ENCODE results near the gene ETV7. TPM values are rescaled to one million over a fixed set of nuclear protein-coding genes. Genes with fewer than 3 reads are reported as not detected.

The ETV7 gene
- total RNA-seq, 4 donors from 2014 or later, result 14.3 to 30.0 (median 15.0) TPM

GRCh38 chr6:36324715-36325114, 62.8 kb downstream of the ETV7 start:
- no peak overlapping the region for H3K4me3 ChIP-seq (ENCODE audit: low read depth, poor library complexity, severe bottlenecking)
- no peak for DNase-seq (ENCODE audit: low spot score in 2 of 2)
- TF ChIP-seq, protein P1, sequence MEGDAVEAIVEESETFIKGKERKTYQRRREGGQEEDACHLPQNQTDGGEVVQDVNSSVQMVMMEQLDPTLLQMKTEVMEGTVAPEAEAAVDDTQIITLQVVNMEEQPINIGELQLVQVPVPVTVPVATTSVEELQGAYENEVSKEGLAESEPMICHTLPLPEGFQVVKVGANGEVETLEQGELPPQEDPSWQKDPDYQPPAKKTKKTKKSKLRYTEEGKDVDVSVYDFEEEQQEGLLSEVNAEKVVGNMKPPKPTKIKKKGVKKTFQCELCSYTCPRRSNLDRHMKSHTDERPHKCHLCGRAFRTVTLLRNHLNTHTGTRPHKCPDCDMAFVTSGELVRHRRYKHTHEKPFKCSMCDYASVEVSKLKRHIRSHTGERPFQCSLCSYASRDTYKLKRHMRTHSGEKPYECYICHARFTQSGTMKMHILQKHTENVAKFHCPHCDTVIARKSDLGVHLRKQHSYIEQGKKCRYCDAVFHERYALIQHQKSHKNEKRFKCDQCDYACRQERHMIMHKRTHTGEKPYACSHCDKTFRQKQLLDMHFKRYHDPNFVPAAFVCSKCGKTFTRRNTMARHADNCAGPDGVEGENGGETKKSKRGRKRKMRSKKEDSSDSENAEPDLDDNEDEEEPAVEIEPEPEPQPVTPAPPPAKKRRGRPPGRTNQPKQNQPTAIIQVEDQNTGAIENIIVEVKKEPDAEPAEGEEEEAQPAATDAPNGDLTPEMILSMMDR (IDR thresholded peaks at IDR 0.05), result no peak
- TF ChIP-seq POLR2A (IDR thresholded peaks at IDR 0.05), result no peak
- intact Hi-C loops (cut with DNase I; ENCODE audit: low total_unique reads), result no loop called here
- 88 to 91% methylated on average over 4 of the region's 4 CpGs for WGBS, 2 donors

- DNase-seq (ENCODE audit: low spot score in 2 of 2), result no peak
- intact Hi-C loops (cut with DNase I; ENCODE audit: low total_unique reads), result no loop called here
- 83 to 85% methylated on average over 6 of the region's 6 CpGs for WGBS, 2 donors
- TF ChIP-seq POLR2A (IDR thresholded peaks at IDR 0.05), result no peak
- TF ChIP-seq, protein P1 (IDR thresholded peaks at IDR 0.05), result no peak
- H3K4me3 ChIP-seq (ENCODE audit: low read depth, poor library complexity, severe bottlenecking), result no peak overlapping the region
Measured at GRCh38 chr6:36324191-36324590, 63.3 kb downstream of the ETV7 start.

- TF ChIP-seq, protein P1 (IDR thresholded peaks at IDR 0.05), result no peak
- H3K4me3 ChIP-seq (ENCODE audit: low read depth, poor library complexity, severe bottlenecking), result no peak overlapping the region
- 71 to 76% methylated on average over 7 to 8 of the region's 8 CpGs for WGBS, 2 donors
- no peak for DNase-seq (ENCODE audit: low spot score in 2 of 2)
- intact Hi-C loops (cut with DNase I; ENCODE audit: low total_unique reads), result no loop called here
Measured at GRCh38 chr6:36323062-36323461, 64.4 kb downstream of the ETV7 start.

- intact Hi-C loops (cut with DNase I; ENCODE audit: low total_unique reads), result no loop called here
- TF ChIP-seq POLR2A (IDR thresholded peaks at IDR 0.05), result no peak
- TF ChIP-seq, protein P1 (IDR thresholded peaks at IDR 0.05), result no peak
- WGBS, 2 donors, result 87 to 93% methylated on average over 3 of the region's 3 CpGs
- H3K4me3 ChIP-seq (ENCODE audit: low read depth, poor library complexity, severe bottlenecking), result no peak overlapping the region
- no peak for DNase-seq (ENCODE audit: low spot score in 2 of 2)
Measured at GRCh38 chr6:36322591-36322990, 64.9 kb downstream of the ETV7 start.

DNA sequence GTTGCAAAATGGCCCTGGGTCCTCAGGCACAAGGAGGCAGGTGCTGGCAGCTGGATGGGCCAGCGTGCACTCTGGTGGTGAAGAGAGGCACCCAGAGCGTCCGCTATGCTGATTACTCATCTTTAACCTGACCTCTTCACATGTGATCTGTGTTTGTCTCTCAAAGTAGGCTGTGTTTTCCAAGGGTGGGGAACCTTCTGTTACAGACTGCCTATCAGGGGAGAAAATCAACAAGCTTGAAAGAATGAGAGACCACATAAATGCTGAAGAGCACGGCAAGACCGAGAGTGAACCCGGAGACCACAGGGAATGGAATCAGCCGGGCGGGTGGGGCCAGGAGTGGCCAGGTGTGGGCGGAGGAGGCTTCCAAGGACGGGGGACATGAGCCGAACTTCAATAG, 67.0 kb downstream of the ETV7 start:
- intact Hi-C loops (cut with DNase I; ENCODE audit: low total_unique reads), result no loop called here
- no peak for DNase-seq (ENCODE audit: low spot score in 2 of 2)
- H3K4me3 ChIP-seq (ENCODE audit: low read depth, poor library complexity, severe bottlenecking), result no peak overlapping the region
- WGBS, 2 donors, result 84% methylated on average over 11 of the region's 11 CpGs
- TF ChIP-seq POLR2A (IDR thresholded peaks at IDR 0.05), result no peak
- TF ChIP-seq, protein P1 (IDR thresholded peaks at IDR 0.05), result no peak

DNA sequence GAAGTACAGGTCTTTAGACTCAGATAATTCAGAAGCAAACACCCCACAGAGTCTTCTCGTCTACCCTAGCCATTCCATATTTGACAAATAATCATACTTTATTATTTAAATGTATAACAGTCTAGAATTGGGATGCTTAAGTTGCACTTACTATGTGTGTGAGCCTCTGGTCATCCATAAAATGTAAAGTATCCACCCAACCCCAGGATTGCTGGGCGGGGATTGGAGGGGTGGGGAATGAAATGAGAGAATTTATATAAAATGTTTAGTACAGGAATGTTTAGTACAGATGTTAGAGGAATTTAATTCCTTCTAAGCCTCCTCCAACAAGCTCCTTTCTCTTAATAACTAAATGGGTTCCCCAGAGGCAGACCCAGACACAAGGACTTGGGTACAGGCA, 67.6 kb downstream of the ETV7 start:
- no peak for DNase-seq (ENCODE audit: low spot score in 2 of 2)
- no peak for TF ChIP-seq POLR2A (IDR thresholded peaks at IDR 0.05)
- TF ChIP-seq, protein P1 (IDR thresholded peaks at IDR 0.05), result no peak
- H3K4me3 ChIP-seq (ENCODE audit: low read depth, poor library complexity, severe bottlenecking), result no peak overlapping the region
- WGBS, 2 donors, result 83 to 87% methylated on average over 2 of the region's 2 CpGs
- intact Hi-C loops (cut with DNase I; ENCODE audit: low total_unique reads), result no loop called here

All from lower leg skin (tissue), 4 donors.